Hepatic stellate cell (primary cell): ENCODE results near the gene CNN1.
A peak's percentile ranks its signal among the peaks of the same experiment; 100 is the strongest.
"Not testable (repeated sequence)": the region's sequence is repeated elsewhere in the genome, so short reads cannot be mapped to it uniquely, and the experiment has no call there.

Experiments
- DNase-seq: peaks from one replicate; pipeline ENCODE4 v3.0.0; 2011; ENCODE audit warnings: low spot score

CNN1 gene

GRCh38 chr19:11566164-11566563 is 27.5 kb downstream of the CNN1 start:
- no peak for DNase-seq

DNA sequence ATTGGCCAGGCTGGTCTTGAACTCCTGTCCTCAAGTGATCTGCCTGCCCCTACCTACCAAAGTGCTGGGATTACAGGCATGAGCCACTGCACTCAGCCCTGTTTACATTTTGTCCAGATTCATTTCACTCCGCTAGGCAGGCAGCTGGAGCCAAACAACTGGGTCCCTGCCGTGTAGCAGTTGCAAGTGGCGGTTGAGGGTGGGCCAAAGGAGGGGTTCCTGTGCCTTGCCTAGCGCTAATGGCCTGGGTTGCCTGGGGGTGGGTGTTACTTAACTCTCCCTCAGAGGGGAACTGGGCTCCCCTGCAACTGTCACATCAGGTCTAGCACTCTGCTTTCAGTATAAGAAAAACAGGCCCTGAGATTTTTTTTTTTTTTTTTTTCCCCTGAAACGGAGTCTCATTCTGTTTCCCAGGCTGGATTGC is 31.4 kb downstream of the CNN1 start:
- DNase-seq, result no peak

GRCh38 chr19:11573354-11573753 is 34.7 kb downstream of the CNN1 start:
- not testable (repeated sequence) for DNase-seq

DNA sequence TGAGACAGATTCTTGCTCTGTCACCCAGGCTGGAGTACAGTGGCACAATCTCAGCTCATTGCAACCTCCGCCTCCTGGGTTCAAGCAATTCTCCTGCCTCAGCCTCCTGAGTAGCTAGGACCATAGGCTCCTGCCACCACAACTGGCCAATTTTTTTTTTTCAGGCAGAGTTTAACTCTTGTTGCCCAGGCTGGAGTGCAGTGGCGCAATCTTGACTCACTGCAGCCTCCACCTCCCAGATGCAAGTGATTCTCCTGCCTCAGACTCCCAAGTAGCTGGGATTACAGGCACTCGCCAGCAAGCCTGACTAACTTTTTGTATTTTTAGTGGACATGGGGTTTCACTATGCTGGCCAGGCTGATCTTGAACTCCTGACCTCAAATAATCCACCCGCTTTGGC is 35.1 kb downstream of the CNN1 start:
- DNase-seq, result not testable (repeated sequence)

DNA sequence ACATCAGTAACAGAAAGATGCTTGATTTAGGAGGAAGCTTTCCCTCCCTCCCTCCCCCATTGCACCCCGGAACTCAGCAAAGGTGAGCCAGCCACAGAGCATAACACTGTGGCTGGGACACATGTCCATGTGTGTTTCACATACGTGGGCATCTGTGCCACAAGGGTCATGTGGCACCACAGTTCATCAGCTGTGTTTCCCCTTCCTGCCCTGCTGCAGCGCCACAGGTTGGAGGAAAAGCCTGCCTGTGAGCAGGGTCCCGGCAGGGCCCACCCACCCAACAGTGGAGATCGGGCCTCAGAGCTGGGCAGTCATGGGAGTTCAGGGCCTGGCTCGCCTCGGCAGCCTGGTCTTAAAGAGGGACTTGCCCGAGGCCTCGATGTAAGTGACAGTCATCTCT is 36.0 kb downstream of the CNN1 start:
- no peak for DNase-seq

- no peak for DNase-seq
Measured at GRCh38 chr19:11576227-11576626, 37.6 kb downstream of the CNN1 start.

- DNase-seq, result peak; percentile 47
Measured at GRCh38 chr19:11577451-11578257, 39.0 kb downstream of the CNN1 start, which contains the start of gene ACP5. Gene ACP5 (minus strand): TSS chr19:11577645. CDS start chr19:11577317, 328 bp downstream.

DNA sequence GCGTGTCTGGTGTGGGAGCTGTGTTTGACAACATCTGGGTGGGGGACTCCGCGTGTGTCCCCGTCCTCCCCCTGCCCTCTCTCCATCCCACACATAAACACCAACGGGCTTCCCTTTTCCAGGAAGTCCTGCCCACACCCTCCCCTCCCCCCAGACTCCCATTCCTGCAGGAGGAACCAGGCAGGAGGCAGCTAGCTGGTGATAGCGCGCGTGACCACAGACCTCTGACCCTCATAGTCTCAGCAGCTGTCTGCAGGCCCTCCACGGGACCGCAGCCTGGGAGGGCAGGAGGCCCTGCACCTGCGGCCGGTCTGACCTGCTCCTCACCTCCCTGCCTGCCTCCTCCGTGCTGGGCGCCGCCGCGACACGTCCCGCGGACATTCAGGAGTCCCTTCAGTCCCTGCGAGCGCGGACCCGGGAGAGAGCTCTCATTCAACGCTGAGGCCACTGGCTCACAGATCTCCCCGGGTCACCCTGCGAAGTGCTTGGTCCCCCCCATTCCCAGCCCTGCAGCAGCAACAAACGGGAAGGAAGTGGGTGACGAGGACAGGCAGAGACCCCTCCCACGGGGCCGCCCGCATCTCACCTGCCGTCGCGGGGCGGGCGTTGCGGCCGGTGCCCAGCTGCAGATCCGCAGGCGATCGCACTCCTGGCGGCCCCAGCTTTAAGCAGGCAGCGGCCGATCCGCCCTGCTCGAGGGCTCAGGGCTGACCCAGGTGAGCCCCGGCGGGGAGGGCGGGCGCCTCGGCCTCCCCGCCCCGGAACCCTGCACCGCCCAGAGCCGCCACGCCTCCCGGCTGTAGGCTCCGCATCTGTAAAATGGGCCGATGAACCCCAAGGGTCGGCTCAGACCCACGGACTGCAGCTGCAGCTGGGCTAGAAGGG is 39.8 kb downstream of the CNN1 start:
- no peak for DNase-seq

GRCh38 chr19:11580116-11580515 is 41.5 kb downstream of the CNN1 start:
- DNase-seq, result no peak

DNA sequence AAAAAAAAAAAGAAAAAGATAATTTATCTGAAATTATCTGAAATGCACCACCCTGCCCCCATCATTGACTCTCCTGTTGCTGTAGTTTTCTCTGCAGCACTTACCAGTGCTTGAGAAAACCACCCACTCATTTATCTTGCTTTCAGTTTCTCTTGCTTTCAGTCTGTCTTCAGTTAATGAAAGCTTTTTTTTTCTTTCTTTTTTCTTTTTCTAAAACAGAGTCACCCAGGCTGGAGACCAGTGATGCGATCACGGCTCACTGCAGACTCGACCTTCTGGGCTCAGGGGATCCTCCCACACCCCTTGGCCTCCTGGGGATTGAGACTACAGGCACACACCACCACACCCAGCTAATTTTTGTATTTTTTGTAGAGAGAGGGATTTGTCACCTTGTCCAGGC is 43.1 kb downstream of the CNN1 start:
- peak; percentile 47 for DNase-seq

DNA sequence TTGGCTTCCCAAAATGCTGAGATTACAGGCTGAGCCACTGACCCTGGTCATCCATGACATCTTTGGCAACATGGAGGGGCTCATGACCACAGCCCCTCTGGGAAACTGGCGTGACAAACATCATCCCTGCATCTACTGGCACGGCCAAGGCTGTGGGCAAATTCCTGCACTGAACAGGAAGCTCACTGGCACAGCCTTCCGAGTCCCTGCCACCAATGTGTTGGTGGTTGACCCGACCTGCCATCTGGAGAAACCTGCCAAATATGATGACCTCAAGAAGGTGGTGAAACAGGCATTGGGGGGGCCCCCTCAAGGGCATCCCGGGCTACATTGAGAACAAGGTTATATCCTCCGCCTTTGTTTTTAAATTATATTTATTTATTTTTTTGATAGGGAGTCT is 47.7 kb downstream of the CNN1 start:
- no peak for DNase-seq

GRCh38 chr19:11587302-11587974 is 48.8 kb downstream of the CNN1 start:
- DNase-seq, result peak; percentile 83

DNA sequence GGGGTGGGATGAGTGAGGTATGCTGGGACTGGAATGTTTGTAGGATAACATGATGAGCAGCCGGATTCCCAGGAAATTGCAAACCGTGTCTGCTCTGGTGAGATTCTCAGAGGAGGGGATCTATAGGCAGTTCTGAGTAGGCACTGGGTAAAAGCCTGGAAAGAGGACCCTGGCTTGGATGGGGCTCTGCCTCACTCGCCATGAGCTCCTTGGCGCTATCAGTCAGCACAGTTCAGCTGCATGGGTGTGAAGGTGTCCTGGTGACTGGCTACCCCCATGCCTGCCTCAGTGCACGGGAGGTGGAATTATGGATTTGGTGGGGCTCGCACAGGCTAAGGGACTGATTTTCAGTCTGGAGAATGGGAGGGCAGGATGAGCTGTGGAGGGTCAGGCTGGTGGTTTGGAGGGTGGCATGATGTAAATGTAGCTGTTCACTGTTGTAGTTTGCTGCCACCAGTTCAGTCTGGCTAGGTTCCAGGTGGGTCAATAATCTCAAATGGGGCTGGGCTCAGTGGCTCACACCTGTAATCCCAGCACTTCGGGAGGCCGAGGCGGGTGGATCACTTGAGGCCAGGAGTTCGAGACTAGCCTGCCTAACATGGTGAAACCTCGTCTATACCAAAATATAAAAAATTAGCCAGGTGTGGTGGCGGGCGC is 49.5 kb downstream of the CNN1 start:
- no peak for DNase-seq

DNA sequence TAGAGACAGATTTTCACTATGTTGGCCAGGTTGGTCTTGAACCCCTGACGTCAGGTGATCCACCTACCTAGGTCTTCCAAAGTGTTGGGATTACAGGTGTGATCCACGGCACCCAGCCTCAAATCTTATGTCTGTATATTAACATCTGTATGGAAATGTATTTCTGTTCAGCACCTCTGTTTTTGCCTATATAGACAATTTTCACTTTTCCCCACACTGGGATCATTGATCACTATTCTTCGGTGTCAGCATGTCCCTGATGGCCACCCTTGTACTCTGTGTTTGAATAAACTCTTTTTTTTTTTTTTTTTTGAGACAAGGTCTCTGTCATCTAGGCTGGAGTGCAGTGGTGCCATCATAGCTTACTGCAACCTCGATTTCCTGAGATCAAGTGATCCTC is 55.4 kb downstream of the CNN1 start:
- no peak for DNase-seq

- no peak for DNase-seq
Measured at GRCh38 chr19:11596156-11596555, 57.5 kb downstream of the CNN1 start.

GRCh38 chr19:11597202-11598102 is 58.8 kb downstream of the CNN1 start, which contains the start of gene ZNF627:
Gene ZNF627 (plus strand): TSS chr19:11597483. CDS start chr19:11597628, 145 bp downstream.
- DNase-seq, result peak; percentile 98

GRCh38 chr19:11598103-11598483 is 59.4 kb downstream of the CNN1 start:
- no peak for DNase-seq

DNA sequence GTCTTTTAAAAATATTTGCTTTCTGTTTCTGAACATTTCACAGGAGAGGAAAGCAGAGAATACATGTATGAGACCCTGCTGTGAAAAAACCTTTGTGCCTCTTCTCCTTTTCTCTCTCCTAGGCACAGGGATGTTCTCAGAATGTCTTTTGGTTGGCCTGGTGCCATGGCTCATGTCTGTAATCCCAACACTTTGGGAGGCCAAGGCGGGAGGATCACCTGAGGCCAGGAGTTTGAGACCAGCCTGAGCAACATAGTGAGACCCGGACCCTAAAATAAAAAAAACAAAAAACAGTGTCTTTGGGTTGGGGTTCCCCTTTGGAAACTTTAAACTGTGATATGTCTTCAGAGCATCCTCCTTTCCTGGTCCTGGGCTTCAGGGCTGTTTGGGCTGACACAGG is 60.1 kb downstream of the CNN1 start:
- no peak for DNase-seq

DNA sequence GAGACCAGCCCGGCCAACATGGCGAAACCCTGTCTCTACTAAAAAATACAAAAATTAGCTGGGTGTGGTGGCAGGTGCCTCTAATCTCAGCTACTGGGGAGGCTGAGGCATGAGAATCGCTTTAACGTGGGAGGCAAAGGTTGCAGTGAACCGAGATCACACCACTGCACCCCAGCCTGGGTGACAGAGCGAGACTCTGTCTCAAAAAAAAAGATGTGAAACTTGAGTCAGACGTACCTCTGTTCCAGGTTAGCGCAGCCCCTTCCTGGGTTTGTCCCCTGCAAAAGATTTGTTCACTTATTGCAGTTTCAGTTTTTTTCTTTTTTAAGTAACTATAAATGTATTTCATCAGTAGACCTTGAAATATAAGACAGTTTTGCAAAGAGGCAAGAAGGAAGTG is 61.1 kb downstream of the CNN1 start:
- DNase-seq, result not testable (repeated sequence)
